ENCODE data around the gene BCAR3. TPM values are rescaled to one million over a fixed set of nuclear protein-coding genes. Genes with fewer than 3 reads are reported as not detected.

The BCAR3 gene
- total RNA-seq, 4 donors from 2014 or later = 15.9 to 49.6 (median 30.8) TPM

- H3K4me3 ChIP-seq = no peak overlapping the region
- TF ChIP-seq EP300 (IDR thresholded peaks at IDR 0.05) (no peak), POLR2A (IDR thresholded peaks at IDR 0.05) (no peak), POLR2AphosphoS5 (IDR thresholded peaks at IDR 0.05) (no peak), CTCF (IDR thresholded peaks at IDR 0.05) (no peak)
- H3K36me3 ChIP-seq = no peaks in the 10 kb centered on the region
- H3K4me1 ChIP-seq = peaks cover 46% of the 10 kb centered on the region
- H3K9me3 ChIP-seq = no peaks in the 10 kb centered on the region
- no peak overlapping the region for H3K27ac ChIP-seq
- H3K27me3 ChIP-seq = no peaks in the 10 kb centered on the region
- no peak for DNase-seq (ENCODE audit: low spot score in 2 of 2)
- WGBS = 82% methylated on average over 2 of the region's 2 CpGs
Measured at GRCh38 chr1:93704052-93704451, 22.4 kb upstream of the BCAR3 start.

- no peak for DNase-seq (ENCODE audit: low spot score in 2 of 2)
- Histone ChIP-seq H3K36me3 (no peaks in the 10 kb centered on the region), H3K27me3 (no peaks in the 10 kb centered on the region), H3K9me3 (no peaks in the 10 kb centered on the region), H3K4me3 (no peak overlapping the region), H3K27ac (no peak overlapping the region), H3K4me1 (peaks cover 46% of the 10 kb centered on the region)
- no peak for TF ChIP-seq POLR2A (IDR thresholded peaks at IDR 0.05)
- no peak for TF ChIP-seq CTCF (IDR thresholded peaks at IDR 0.05)
- no peak for TF ChIP-seq EP300 (IDR thresholded peaks at IDR 0.05)
- TF ChIP-seq POLR2AphosphoS5 (IDR thresholded peaks at IDR 0.05) = no peak
- 90% methylated on average over 3 of the region's 3 CpGs for WGBS
Measured at GRCh38 chr1:93703643-93704042, 22.0 kb upstream of the BCAR3 start.

- H3K36me3 ChIP-seq = no peaks in the 10 kb centered on the region
- no peaks in the 10 kb centered on the region for H3K27me3 ChIP-seq
- H3K9me3 ChIP-seq = no peaks in the 10 kb centered on the region
- TF ChIP-seq POLR2A (IDR thresholded peaks at IDR 0.05) (no peak), CTCF (IDR thresholded peaks at IDR 0.05) (no peak), EP300 (IDR thresholded peaks at IDR 0.05) (no peak), POLR2AphosphoS5 (IDR thresholded peaks at IDR 0.05) (no peak)
- 56% methylated on average over 3 of the region's 3 CpGs for WGBS
- H3K27ac ChIP-seq = peak overlapping the region; percentile 45
- H3K4me1 ChIP-seq = peaks cover 40% of the 10 kb centered on the region
- no peak for DNase-seq (ENCODE audit: low spot score in 2 of 2)
- no peak overlapping the region for H3K4me3 ChIP-seq
Measured at GRCh38 chr1:93702828-93703183, 21.2 kb upstream of the BCAR3 start.

GRCh38 chr1:93702111-93702827 is 20.6 kb upstream of the BCAR3 start:
- H3K4me3 ChIP-seq = no peak overlapping the region
- 68% methylated on average over 9 of the region's 9 CpGs for WGBS
- peak overlapping the region; percentile 45 for H3K27ac ChIP-seq
- H3K36me3 ChIP-seq = no peaks in the 10 kb centered on the region
- peaks cover 39% of the 10 kb centered on the region for H3K4me1 ChIP-seq
- TF ChIP-seq POLR2AphosphoS5 (IDR thresholded peaks at IDR 0.05) = no peak
- no peak for TF ChIP-seq EP300 (IDR thresholded peaks at IDR 0.05)
- TF ChIP-seq POLR2A (IDR thresholded peaks at IDR 0.05) = no peak
- no peak for TF ChIP-seq CTCF (IDR thresholded peaks at IDR 0.05)
- no peaks in the 10 kb centered on the region for H3K9me3 ChIP-seq
- no peaks in the 10 kb centered on the region for H3K27me3 ChIP-seq
- DNase-seq (ENCODE audit: low spot score in 2 of 2) = no peak

- Histone ChIP-seq H3K27me3 (no peaks in the 10 kb centered on the region), H3K4me3 (no peak overlapping the region), H3K9me3 (no peaks in the 10 kb centered on the region), H3K27ac (no peak overlapping the region), H3K36me3 (no peaks in the 10 kb centered on the region), H3K4me1 (peaks cover 39% of the 10 kb centered on the region)
- no peak for TF ChIP-seq CTCF (IDR thresholded peaks at IDR 0.05)
- TF ChIP-seq EP300 (IDR thresholded peaks at IDR 0.05) = no peak
- no peak for TF ChIP-seq POLR2AphosphoS5 (IDR thresholded peaks at IDR 0.05)
- TF ChIP-seq POLR2A (IDR thresholded peaks at IDR 0.05) = no peak
- DNase-seq (ENCODE audit: low spot score in 2 of 2) = no peak
Measured at GRCh38 chr1:93701629-93702028, 20.0 kb upstream of the BCAR3 start.

Measured in suprapubic skin (tissue), 4 donors.